Measurements from ENCODE around the gene CNIH4. TPM values are rescaled to one million over a fixed set of nuclear protein-coding genes. Genes with fewer than 3 reads are reported as not detected.
"Not testable (repeated sequence)": the region's sequence is repeated elsewhere in the genome, so short reads cannot be mapped to it uniquely, and the experiment has no call there.

CNIH4 gene
- total RNA-seq, 2 experiments from 2014 or later = 44.8 to 45.1 TPM

GRCh38 chr1:224333939-224334786 lies 22.5 kb upstream of the CNIH4 start:
- TF ChIP-seq CTCF (IDR thresholded peaks at IDR 0.05) = no peak
- DNase-seq = no peak
- CTCF ChIA-PET = interaction anchor here (0.6 to 3.9 kb wide), 23 partner anchors 9 to 283 kb away, joined by 3 to 33 read pairs (median 3); no protein-coding TSS in a partner anchor
- peak overlapping the region; percentile 2 for H3K4me3 Mint-ChIP-seq
- H3K4me1 Mint-ChIP-seq (ENCODE audit: low read depth) = peaks cover 25% of the 10 kb centered on the region
- H3K27ac Mint-ChIP-seq = peak overlapping the region; percentile 85
- H3K36me3 Mint-ChIP-seq (ENCODE audit: low read depth) = no peaks in the 10 kb centered on the region
- no peaks in the 10 kb centered on the region for H3K27me3 Mint-ChIP-seq
- POLR2A ChIA-PET = interaction anchor here (0.6 to 1.4 kb wide), 5 partner anchors 17 to 1872 kb away, joined by 3 to 7 read pairs (median 3); partner anchors contain the start of gene FBXO28
- H3K9me3 Mint-ChIP-seq = no peaks in the 10 kb centered on the region
- intact Hi-C loops (cut with micrococcal nuclease) = loop anchor here (1.0 to 10.0 kb wide), 2 partner anchors 218 to 629 kb away; no protein-coding TSS in a partner anchor
- no peak for ATAC-seq

GRCh38 chr1:224338150-224338838 lies 18.4 kb upstream of the CNIH4 start:
- H3K36me3 Mint-ChIP-seq (ENCODE audit: low read depth) = peaks cover 4% of the 10 kb centered on the region
- peaks cover 8% of the 10 kb centered on the region for H3K9me3 Mint-ChIP-seq
- CTCF ChIA-PET = interaction anchor here (1.1 to 1.4 kb wide), 2 partner anchors 19 to 222 kb away, joined by 4 to 5 read pairs; no protein-coding TSS in a partner anchor
- no peak overlapping the region for H3K27ac Mint-ChIP-seq
- intact Hi-C loops (cut with micrococcal nuclease) = loop anchor here (10.0 kb wide), 1 partner anchor 633 kb away; no protein-coding TSS in a partner anchor
- no peaks in the 10 kb centered on the region for H3K27me3 Mint-ChIP-seq
- POLR2A ChIA-PET = no interaction called here
- H3K4me1 Mint-ChIP-seq (ENCODE audit: low read depth) = peaks cover 20% of the 10 kb centered on the region
- H3K4me3 Mint-ChIP-seq = no peak overlapping the region
- TF ChIP-seq CTCF (IDR thresholded peaks at IDR 0.05) = no peak
- no peak for ATAC-seq
- no peak for DNase-seq

- Mint-ChIP-seq H3K9me3 (peaks cover 19% of the 10 kb centered on the region), H3K4me3 (no peak overlapping the region), H3K36me3 (ENCODE audit: low read depth) (peaks cover 8% of the 10 kb centered on the region), H3K27ac (no peak overlapping the region), H3K4me1 (ENCODE audit: low read depth) (peaks cover 7% of the 10 kb centered on the region), H3K27me3 (no peaks in the 10 kb centered on the region)
- ChIA-PET CTCF (interaction anchor here (1.4 kb wide), 1 partner anchor 224 kb away, joined by 5 read pairs; no protein-coding TSS in a partner anchor), POLR2A (no interaction called here)
- DNase-seq = no peak
- no peak for ATAC-seq
- intact Hi-C loops (cut with micrococcal nuclease) = loop anchor here (10.0 kb wide), 1 partner anchor 635 kb away; no protein-coding TSS in a partner anchor
- TF ChIP-seq CTCF (IDR thresholded peaks at IDR 0.05) = no peak
These were observed 17.1 kb upstream of the CNIH4 start for GRCh38 chr1:224339442-224340033.

- ChIA-PET POLR2A (interaction anchor here (1.5 kb wide), 1 partner anchor 17 kb away, joined by 4 read pairs; no protein-coding TSS in a partner anchor), CTCF (interaction anchor here (1.0 kb wide), 1 partner anchor 36 kb away, joined by 3 read pairs; no protein-coding TSS in a partner anchor)
- intact Hi-C loops (cut with micrococcal nuclease); H3K27ac Mint-ChIP-seq; H3K4me1 Mint-ChIP-seq (ENCODE audit: low read depth); H3K27me3 Mint-ChIP-seq; H3K36me3 Mint-ChIP-seq (ENCODE audit: low read depth): not testable (repeated sequence)
- DNase-seq (peak; percentile 53), ATAC-seq (peak; percentile 83)
- peaks cover 19% of the 10 kb centered on the region for H3K9me3 Mint-ChIP-seq
- H3K4me3 Mint-ChIP-seq = peak overlapping the region; percentile 69
These were observed 16.0 kb upstream of the CNIH4 start for GRCh38 chr1:224340453-224341384.

Measured in activated CD8-positive, alpha-beta T cell treated with anti-CD3 and anti-CD28 coated beads for 36 hours (primary cell).